BLaER1 treated with 17β-estradiol and CSF1 and Interleukin-3, amounts not matched to agents 10 nM and 100 nM (cell line): ENCODE data around the gene RPF1.
A peak's percentile ranks its signal among the peaks of the same experiment; 100 is the strongest.
"Not testable (repeated sequence)": the region's sequence is repeated elsewhere in the genome, so short reads cannot be mapped to it uniquely, and the experiment has no call there.

Source experiments
- H3K27ac ChIP-seq, 11 experiments: shearing (Covaris generic); formaldehyde crosslinking; 2 replicates each; pipeline ENCODE4 v1.8.1; 2022
- H3K27me3 ChIP-seq, 11 experiments: shearing (Covaris generic); formaldehyde crosslinking; 2 replicates each; pipeline ENCODE4 v1.8.1; 2022
- H3K36me3 ChIP-seq, 11 experiments: shearing (Covaris generic); formaldehyde crosslinking; 2 replicates each; pipeline ENCODE4 v1.8.1; 2022
- H3K4me1 ChIP-seq, 10 experiments: shearing (Covaris generic); formaldehyde crosslinking; 2 replicates each; pipeline ENCODE4 v1.8.1; 2022
- H3K4me2 ChIP-seq, 11 experiments: shearing (Covaris generic); formaldehyde crosslinking; 2 replicates each; pipeline ENCODE4 v1.8.1; 2022
- H3K4me3 ChIP-seq, 10 experiments: shearing (Covaris generic); formaldehyde crosslinking; 2 replicates each; pipeline ENCODE4 v1.8.1; 2022
- H3K9ac ChIP-seq, 11 experiments: shearing (Covaris generic); formaldehyde crosslinking; 2 replicates each; pipeline ENCODE4 v1.8.1; 2022
- H3K9me3 ChIP-seq, 11 experiments: shearing (Covaris generic); formaldehyde crosslinking; replicated peaks in 1 of 11; 2 replicates each; pipeline ENCODE4 v1.8.1; 2022
- H4K20me1 ChIP-seq, 11 experiments: shearing (Covaris generic); formaldehyde crosslinking; 2 replicates each; pipeline ENCODE4 v1.8.1; 2022
- Cebpa-rat ChIP-seq, 11 experiments: shearing (Covaris generic); IDR thresholded peaks; 2 replicates each; pipeline ENCODE4 v1.8.1; 2022

The RPF1 gene

DNA sequence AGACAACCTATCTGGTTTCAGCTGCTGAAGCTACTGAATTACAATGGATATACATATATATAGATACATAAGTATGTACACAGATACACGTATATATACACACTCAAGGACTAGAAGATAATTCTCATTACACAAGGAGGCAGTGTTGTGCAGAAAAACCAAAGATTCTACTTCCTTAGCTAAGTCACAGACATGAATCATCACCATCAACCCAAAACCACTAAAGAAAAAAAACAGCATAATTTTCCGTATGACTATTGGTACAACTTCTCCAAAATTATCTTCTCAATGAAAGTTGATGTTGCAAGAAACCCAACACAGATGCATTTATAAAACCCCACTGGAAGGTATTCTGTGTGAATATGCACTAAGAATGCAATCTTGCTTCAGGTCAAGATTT, 36.8 kb upstream of the RPF1 start:
- peaks cover 0 to 5% (median 0%) of the 10 kb centered on the region in 11 experiments; a peak in 1 of 22 replicates for H3K9me3 ChIP-seq
- peak in 3 of 11 experiments; percentile 51 to 80 (median 65); a peak in 5 of 22 replicates for TF ChIP-seq Cebpa-rat (IDR thresholded peaks at IDR 0.05)
- peak overlapping the region in 10 of 11 experiments; percentile 41 to 96 (median 81); a peak in 19 of 22 replicates for H3K4me2 ChIP-seq
- peaks cover 8 to 40% (median 26%) of the 10 kb centered on the region in 10 experiments; a peak in 19 of 20 replicates for H3K4me1 ChIP-seq
- no peaks in the 10 kb centered on the region for H3K27me3 ChIP-seq
- H4K20me1 ChIP-seq, result no peaks in the 10 kb centered on the region
- peak overlapping the region in 1 of 10 experiments; percentile 44; a peak in 1 of 20 replicates for H3K4me3 ChIP-seq
- no peaks in the 10 kb centered on the region for H3K36me3 ChIP-seq
- peak overlapping the region; percentile 61 to 97 (median 86); a peak in 20 of 22 replicates for H3K27ac ChIP-seq
- peak overlapping the region in 7 of 11 experiments; percentile 42 to 79 (median 66); a peak in 12 of 22 replicates for H3K9ac ChIP-seq

DNA sequence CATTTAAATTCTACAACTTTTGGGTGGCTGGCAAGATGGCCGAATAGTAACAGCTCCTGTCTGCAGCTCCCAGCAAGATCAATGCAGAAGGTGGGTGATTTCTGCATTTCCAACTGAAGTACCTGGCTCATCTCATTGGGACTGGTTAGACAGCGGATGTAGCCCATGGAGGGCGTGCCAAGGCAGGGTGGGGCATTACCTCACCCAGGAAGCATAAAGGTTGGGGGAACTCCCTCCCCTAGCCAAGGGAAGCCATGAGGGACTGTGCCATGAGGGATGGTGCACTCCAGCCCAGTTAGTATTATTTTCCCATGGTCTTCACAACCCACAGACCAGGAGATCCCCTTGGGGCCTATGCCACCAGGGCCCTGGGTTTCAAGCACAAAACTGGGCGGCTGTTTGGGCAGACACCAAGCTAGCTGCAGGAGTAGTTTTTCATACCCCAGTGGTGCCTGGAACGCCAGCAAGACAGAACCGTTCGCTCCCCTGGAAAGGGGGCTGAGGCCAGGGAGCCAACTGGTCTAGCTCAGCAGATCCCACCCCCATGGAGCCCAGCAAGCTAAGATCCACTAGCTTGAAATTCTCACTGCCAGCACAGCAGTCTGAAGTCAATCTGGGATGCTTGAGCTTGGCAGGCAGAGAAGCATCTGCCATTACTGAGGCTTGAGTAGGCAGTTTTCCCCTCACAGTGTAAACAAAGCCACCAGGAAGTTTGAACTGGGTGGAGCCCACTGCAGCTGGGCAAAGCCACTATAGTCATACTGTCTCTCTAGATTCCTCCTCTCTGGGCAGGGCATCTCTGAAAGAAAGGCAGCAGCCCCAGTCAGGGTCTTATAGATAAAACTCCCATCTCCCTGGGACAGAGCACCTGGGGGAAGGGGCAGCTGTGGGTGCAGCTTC, 36.1 kb upstream of the RPF1 start:
- TF ChIP-seq Cebpa-rat (IDR thresholded peaks at IDR 0.05), result 0 out of 22 replicates have a peak, but pooled peaks of 1 of the 11 experiments have one; percentile 2
- Histone ChIP-seq H3K4me2 (peak overlapping the region in 10 of 11 experiments; percentile 41 to 96 (median 81); a peak in 20 of 22 replicates), H3K9ac (peak overlapping the region in 8 of 11 experiments; percentile 42 to 79 (median 66); a peak in 17 of 22 replicates), H3K4me3 (peak overlapping the region in 3 of 10 experiments; percentile 0 to 44 (median 2); a peak in 3 of 20 replicates), H3K4me1 (peaks cover under 1 to 33% (median 19%) of the 10 kb centered on the region in 10 experiments; a peak in 19 of 20 replicates), H3K27ac (peak overlapping the region; percentile 61 to 97 (median 86); a peak in 21 of 22 replicates)
- H4K20me1 ChIP-seq, H3K36me3 ChIP-seq, H3K9me3 ChIP-seq, H3K27me3 ChIP-seq: not testable (repeated sequence)

DNA sequence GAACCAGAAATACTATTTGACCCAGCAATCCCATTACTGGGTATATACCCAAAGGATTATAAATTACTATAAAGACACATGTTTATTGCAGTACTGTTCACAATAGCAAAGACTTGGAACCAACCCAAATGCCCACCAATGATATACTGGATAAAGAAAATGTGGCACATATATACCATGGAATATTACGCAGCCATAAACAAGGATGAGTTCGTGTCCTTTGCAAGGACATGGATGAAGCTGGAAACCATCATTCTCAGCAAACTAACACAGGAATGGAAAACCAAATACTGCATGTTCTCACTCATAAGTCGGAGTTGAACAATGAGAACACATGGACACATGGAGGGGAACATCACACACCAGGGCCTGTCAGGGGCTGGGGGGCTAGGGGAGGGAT, 30.4 kb upstream of the RPF1 start:
- H4K20me1 ChIP-seq, H3K4me3 ChIP-seq, H3K9me3 ChIP-seq, H3K27me3 ChIP-seq, H3K36me3 ChIP-seq, H3K4me2 ChIP-seq, H3K9ac ChIP-seq, H3K27ac ChIP-seq: not testable (repeated sequence)
- peaks cover 0 to 16% (median 2%) of the 10 kb centered on the region in 10 experiments; a peak in 14 of 20 replicates for H3K4me1 ChIP-seq

DNA sequence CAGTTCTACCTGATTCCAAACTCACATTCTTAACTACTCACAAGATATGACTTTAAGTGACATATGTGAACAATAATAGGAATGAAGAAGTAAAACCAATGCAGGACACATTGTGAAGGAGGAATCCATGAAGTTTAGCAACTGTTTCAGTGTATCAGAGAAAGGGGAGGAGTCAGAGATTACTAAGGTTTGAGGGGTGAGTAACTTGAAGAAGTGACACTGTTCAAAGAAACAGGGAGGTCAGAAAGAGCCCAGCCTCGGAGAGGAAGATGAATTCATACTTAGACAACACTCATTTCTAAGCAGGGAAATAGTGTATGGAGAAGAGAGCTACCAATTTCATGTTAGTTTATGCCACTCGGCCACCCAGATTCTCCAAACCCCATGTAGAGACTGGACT, 28.2 kb upstream of the RPF1 start:
- Histone ChIP-seq H3K4me1 (peaks cover 0 to 13% (median 0%) of the 10 kb centered on the region in 10 experiments; a peak in 6 of 20 replicates), H3K9me3 (no peaks in the 10 kb centered on the region), H3K4me3 (no peak overlapping the region), H3K27me3 (no peaks in the 10 kb centered on the region), H3K4me2 (peak overlapping the region in 3 of 11 experiments; percentile 19 to 56 (median 42); a peak in 3 of 22 replicates), H4K20me1 (no peaks in the 10 kb centered on the region), H3K27ac (peak overlapping the region in 3 of 11 experiments; percentile 3 to 44 (median 43); a peak in 5 of 22 replicates), H3K36me3 (no peaks in the 10 kb centered on the region), H3K9ac (no peak overlapping the region; a peak in 1 of 22 replicates)
- TF ChIP-seq Cebpa-rat (IDR thresholded peaks at IDR 0.05), result no peak

DNA sequence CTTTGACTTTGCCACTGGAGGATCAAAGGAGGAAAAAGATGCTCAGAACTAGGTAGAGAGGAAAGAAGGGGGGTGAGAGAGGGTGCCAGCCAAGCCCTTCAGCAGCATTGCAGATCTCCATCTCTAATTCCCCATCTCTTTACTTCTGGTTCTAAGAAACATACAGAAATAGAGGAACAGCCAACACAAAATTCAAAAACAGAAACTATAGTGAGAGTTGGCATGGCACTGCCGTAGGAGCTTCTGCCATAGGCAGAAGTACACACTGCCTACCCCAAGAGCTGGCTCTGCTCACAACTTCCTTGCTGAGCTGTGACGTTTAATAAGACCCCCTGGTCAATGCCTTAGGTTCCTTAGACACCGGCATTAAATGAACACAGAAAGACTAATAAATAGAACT, 26.6 kb upstream of the RPF1 start:
- no peak overlapping the region for H3K4me2 ChIP-seq
- no peak overlapping the region for H3K27ac ChIP-seq
- no peak overlapping the region for H3K4me3 ChIP-seq
- no peak for TF ChIP-seq Cebpa-rat (IDR thresholded peaks at IDR 0.05)
- no peak overlapping the region for H3K9ac ChIP-seq
- H3K9me3 ChIP-seq, result no peaks in the 10 kb centered on the region
- H3K27me3 ChIP-seq, result no peaks in the 10 kb centered on the region
- H3K36me3 ChIP-seq, result no peaks in the 10 kb centered on the region
- H4K20me1 ChIP-seq, result no peaks in the 10 kb centered on the region
- peaks cover 0 to 13% (median 0%) of the 10 kb centered on the region in 10 experiments; a peak in 6 of 20 replicates for H3K4me1 ChIP-seq

DNA sequence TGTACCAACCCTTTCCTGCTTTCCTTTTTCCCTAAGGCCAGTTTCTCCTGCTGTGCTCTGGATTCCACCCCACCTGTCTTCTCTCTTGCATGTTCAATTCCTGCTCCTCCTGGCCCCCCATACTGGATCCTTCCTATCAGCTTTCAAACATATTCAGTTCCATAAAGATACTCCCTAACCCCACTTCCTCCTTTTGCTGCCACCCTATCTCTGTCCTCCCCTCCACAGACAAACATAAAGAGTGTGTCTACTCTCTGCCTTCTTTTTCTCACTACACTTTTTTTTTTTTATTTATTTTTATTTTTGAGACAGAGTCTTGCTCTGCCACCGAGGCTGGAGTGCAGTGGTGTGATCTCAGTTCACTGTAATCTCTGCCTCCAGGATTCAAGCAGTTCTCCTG, 16.9 kb upstream of the RPF1 start:
- H3K4me1 ChIP-seq, result no peaks in the 10 kb centered on the region
- no peak for TF ChIP-seq Cebpa-rat (IDR thresholded peaks at IDR 0.05)
- no peaks in the 10 kb centered on the region for H3K36me3 ChIP-seq
- no peaks in the 10 kb centered on the region for H4K20me1 ChIP-seq
- H3K27me3 ChIP-seq, result no peaks in the 10 kb centered on the region
- no peak overlapping the region for H3K4me2 ChIP-seq
- no peak overlapping the region for H3K27ac ChIP-seq
- no peaks in the 10 kb centered on the region for H3K9me3 ChIP-seq
- H3K9ac ChIP-seq, result no peak overlapping the region
- H3K4me3 ChIP-seq, result no peak overlapping the region

DNA sequence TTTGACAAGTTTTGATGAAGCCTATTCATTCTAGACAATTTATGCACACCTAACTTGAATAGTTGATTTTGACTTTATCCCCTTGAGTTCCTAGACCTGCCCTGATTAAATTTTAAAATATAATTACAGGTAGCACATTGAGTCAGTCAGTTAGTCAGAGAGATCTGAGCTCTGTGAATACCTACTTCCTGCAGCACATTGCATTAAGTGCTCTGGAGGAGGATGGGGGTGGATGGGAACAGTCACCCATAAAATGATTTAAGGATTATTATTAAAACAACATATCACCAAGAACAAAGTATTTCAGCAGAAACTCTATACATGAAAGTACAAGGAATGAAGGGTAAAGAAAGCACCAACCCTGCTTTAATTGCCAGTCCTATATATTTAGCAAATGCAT, 11.8 kb upstream of the RPF1 start:
- Histone ChIP-seq H3K9ac (no peak overlapping the region), H3K4me2 (no peak overlapping the region), H3K4me1 (no peaks in the 10 kb centered on the region), H3K36me3 (no peaks in the 10 kb centered on the region), H3K27ac (no peak overlapping the region), H3K4me3 (no peak overlapping the region), H4K20me1 (no peaks in the 10 kb centered on the region), H3K27me3 (no peaks in the 10 kb centered on the region), H3K9me3 (no peaks in the 10 kb centered on the region)
- no peak for TF ChIP-seq Cebpa-rat (IDR thresholded peaks at IDR 0.05)

DNA sequence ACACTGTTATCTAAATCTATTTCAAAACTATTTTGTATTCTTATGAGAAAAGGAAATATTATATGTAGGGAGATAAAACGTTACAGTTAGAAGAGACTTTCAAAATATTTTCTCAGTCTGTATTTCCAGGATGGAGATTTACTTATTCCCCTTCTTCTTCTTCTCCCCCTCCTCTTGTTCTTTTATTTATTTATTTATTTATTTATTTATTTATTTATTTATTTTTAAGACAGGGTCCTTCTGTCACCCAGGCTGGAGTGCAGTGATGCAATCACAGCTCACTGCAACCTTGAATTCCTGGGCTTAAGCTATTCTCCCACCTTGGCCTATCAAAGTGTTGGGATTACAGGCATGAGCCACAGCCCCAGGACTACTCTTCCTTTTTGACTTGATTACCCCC, 2.8 kb upstream of the RPF1 start:
- peaks cover 11 to 18% (median 16%) of the 10 kb centered on the region in 11 experiments for H3K9me3 ChIP-seq
- no peak overlapping the region for H3K4me3 ChIP-seq
- H3K27me3 ChIP-seq, result peaks cover 0 to 5% (median 0%) of the 10 kb centered on the region in 11 experiments; a peak in 3 of 22 replicates
- H3K9ac ChIP-seq, result no peak overlapping the region
- peaks cover 0 to 18% (median 14%) of the 10 kb centered on the region in 11 experiments; a peak in 12 of 22 replicates for H4K20me1 ChIP-seq
- no peak overlapping the region for H3K27ac ChIP-seq
- H3K4me1 ChIP-seq, result peaks cover 10 to 13% (median 12%) of the 10 kb centered on the region in 10 experiments
- no peak for TF ChIP-seq Cebpa-rat (IDR thresholded peaks at IDR 0.05)
- H3K4me2 ChIP-seq, result no peak overlapping the region
- peaks cover under 1 to 6% (median 3%) of the 10 kb centered on the region in 11 experiments; a peak in 16 of 22 replicates for H3K36me3 ChIP-seq

DNA sequence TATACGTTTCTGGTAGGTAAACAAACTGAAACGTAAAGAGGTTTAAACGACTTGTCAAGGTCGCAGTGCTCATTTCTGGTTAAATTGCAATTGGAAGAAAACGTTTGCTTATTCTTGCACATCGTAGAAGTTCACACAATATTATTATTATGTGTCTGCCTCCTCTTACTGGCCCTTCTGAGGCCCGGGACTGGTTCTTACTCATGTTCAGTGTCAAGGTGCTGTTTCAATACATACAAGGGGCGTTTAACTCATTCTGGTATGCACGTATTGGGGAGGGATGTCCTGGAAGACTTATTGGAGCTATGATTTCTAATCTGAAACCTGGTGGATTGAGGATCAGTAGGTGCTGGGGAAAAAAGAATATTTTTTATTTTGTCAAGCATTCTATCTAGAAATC, 932 bp downstream of the RPF1 start:
- TF ChIP-seq Cebpa-rat (IDR thresholded peaks at IDR 0.05), result no peak
- Histone ChIP-seq H3K27me3 (peaks cover 0 to 5% (median 0%) of the 10 kb centered on the region in 11 experiments; a peak in 3 of 22 replicates), H3K9ac (peak overlapping the region; percentile 77 to 92 (median 87)), H4K20me1 (peaks cover 0 to 53% (median 28%) of the 10 kb centered on the region in 11 experiments; a peak in 13 of 22 replicates), H3K4me2 (peak overlapping the region; percentile 86 to 97 (median 91)), H3K27ac (peak overlapping the region; percentile 83 to 95 (median 87); a peak in 20 of 22 replicates), H3K4me3 (peak overlapping the region; percentile 72 to 89 (median 78)), H3K36me3 (peaks cover 32 to 44% (median 41%) of the 10 kb centered on the region in 11 experiments), H3K4me1 (peaks cover 12 to 27% (median 19%) of the 10 kb centered on the region in 10 experiments), H3K9me3 (peaks cover 11 to 22% (median 18%) of the 10 kb centered on the region in 11 experiments)
